ENCODE measurements around the gene TRMT11. TPM values are rescaled to one million over a fixed set of nuclear protein-coding genes. Genes with fewer than 3 reads are reported as not detected.

The TRMT11 gene
- total and polyA plus RNA-seq, 9 of the 15 experiments (the other 6 are each of a cell fraction or from before 2014, with no cell fraction given), result 38.8 to 88.0 (median 59.8) TPM

GRCh38 chr6:126075335-126076071 lies 89.2 kb downstream of the TRMT11 start (continued):
- TF ChIP-seq, protein P1, sequence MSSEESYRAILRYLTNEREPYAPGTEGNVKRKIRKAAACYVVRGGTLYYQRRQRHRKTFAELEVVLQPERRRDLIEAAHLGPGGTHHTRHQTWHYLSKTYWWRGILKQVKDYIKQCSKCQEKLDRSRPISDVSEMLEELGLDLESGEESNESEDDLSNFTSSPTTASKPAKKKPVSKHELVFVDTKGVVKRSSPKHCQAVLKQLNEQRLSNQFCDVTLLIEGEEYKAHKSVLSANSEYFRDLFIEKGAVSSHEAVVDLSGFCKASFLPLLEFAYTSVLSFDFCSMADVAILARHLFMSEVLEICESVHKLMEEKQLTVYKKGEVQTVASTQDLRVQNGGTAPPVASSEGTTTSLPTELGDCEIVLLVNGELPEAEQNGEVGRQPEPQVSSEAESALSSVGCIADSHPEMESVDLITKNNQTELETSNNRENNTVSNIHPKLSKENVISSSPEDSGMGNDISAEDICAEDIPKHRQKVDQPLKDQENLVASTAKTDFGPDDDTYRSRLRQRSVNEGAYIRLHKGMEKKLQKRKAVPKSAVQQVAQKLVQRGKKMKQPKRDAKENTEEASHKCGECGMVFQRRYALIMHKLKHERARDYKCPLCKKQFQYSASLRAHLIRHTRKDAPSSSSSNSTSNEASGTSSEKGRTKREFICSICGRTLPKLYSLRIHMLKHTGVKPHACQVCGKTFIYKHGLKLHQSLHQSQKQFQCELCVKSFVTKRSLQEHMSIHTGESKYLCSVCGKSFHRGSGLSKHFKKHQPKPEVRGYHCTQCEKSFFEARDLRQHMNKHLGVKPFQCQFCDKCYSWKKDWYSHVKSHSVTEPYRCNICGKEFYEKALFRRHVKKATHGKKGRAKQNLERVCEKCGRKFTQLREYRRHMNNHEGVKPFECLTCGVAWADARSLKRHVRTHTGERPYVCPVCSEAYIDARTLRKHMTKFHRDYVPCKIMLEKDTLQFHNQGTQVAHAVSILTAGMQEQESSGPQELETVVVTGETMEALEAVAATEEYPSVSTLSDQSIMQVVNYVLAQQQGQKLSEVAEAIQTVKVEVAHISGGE (CRISPR knock-in tag; IDR thresholded peaks at IDR 0.05), result peak in 1 of 3 experiments; percentile 35; a peak in 1 of 6 replicates
- TF ChIP-seq HDGF (IDR thresholded peaks at IDR 0.05) (no peak), ZNF551 (CRISPR knock-in tag; IDR thresholded peaks at IDR 0.05) (no peak), TEAD4 (IDR thresholded peaks at IDR 0.05; ENCODE audit: low read length) (peak; percentile 60), TEAD4 (CRISPR knock-in tag; IDR thresholded peaks at IDR 0.05; ENCODE audit: borderline replicate concordance) (no peak), HMG20B (CRISPR knock-in tag; IDR thresholded peaks at IDR 0.05) (no peak), ZNF146 (CRISPR knock-in tag; IDR thresholded peaks at IDR 0.05; ENCODE audit: unreplicated experiment) (no peak), STAG1 (CRISPR knock-in tag; IDR thresholded peaks at IDR 0.05; ENCODE audit: borderline replicate concordance) (no peak), ZNF518B (CRISPR knock-in tag; IDR thresholded peaks at IDR 0.05) (no peak), KDM4B (IDR thresholded peaks at IDR 0.05; ENCODE audit: borderline replicate concordance in 2 of 2, low read depth in 1 of 2) (no peak), TAF1 (IDR thresholded peaks at IDR 0.05; ENCODE audit: control insufficient read depth, extremely low read depth, insufficient read depth, low read length, severe bottlenecking) (no peak), KDM2B (CRISPR knock-in tag; IDR thresholded peaks at IDR 0.05) (no peak)
- TF ChIP-seq, protein P2, sequence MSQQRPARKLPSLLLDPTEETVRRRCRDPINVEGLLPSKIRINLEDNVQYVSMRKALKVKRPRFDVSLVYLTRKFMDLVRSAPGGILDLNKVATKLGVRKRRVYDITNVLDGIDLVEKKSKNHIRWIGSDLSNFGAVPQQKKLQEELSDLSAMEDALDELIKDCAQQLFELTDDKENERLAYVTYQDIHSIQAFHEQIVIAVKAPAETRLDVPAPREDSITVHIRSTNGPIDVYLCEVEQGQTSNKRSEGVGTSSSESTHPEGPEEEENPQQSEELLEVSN (IDR thresholded peaks at IDR 0.05; ENCODE audit: borderline replicate concordance in 1 of 2, extremely low read depth in 1 of 2, insufficient read depth in 1 of 2, insufficient read length in 1 of 2, low read depth in 1 of 2, low read length in 1 of 2, poor library complexity in 1 of 2, severe bottlenecking in 1 of 2), result peak; percentile 28 to 43
- TF ChIP-seq, protein P3, sequence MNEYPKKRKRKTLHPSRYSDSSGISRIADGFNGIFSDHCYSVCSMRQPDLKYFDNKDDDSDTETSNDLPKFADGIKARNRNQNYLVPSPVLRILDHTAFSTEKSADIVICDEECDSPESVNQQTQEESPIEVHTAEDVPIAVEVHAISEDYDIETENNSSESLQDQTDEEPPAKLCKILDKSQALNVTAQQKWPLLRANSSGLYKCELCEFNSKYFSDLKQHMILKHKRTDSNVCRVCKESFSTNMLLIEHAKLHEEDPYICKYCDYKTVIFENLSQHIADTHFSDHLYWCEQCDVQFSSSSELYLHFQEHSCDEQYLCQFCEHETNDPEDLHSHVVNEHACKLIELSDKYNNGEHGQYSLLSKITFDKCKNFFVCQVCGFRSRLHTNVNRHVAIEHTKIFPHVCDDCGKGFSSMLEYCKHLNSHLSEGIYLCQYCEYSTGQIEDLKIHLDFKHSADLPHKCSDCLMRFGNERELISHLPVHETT (CRISPR knock-in tag; conservative IDR thresholded peaks at IDR 0.05 in 1 of 2, IDR thresholded peaks at IDR 0.05 in 1 of 2), result 0 out of 4 replicates have a peak, but pooled peaks of 1 of the 2 experiments have one; percentile 31

Data from K562 (cell line).